Suppressor macrophage treated with lipopolysaccharide for 1 hour (primary cell): ENCODE measurements around the gene MAP3K14.

ENCODE experiments used
- DNase-seq, 3 donors: peaks; one replicate each; pipeline ENCODE4 v3.0.0-alpha.2; 2020 to 2022

The MAP3K14 gene

GRCh38 chr17:45218895-45219661 lies 97.7 kb downstream of the MAP3K14 start:
- peak; percentile 85 to 89 (median 89) for DNase-seq
